K562 (cell line): ENCODE results near the gene CNTD1. TPM values are rescaled to one million over a fixed set of nuclear protein-coding genes. Genes with fewer than 3 reads are reported as not detected.

ENCODE experiments used
- CBX2 ChIP-seq: fragments of 200-600 bp; sonication (generic); IDR thresholded peaks from one replicate; pipeline ENCODE4 v1.6.1; 2012; ENCODE audit warnings: mild to moderate bottlenecking, low read length, inconsistent platforms; ENCODE audit not compliant: insufficient read depth, poor library complexity, severe bottlenecking
- CEBPB ChIP-seq: fragments of 450-650 bp; IDR thresholded peaks from 2 replicates; pipeline ENCODE4 v1.6.1; 2016; ENCODE audit warnings: missing genetic modification characterization, missing compliant biosample characterization
- CHCHD3 ChIP-seq: fragments of 250-450 bp; sonication (Bioruptor Pico); IDR thresholded peaks from 2 replicates; pipeline ENCODE4 v2.1.2; 2022; ENCODE audit warnings: mild to moderate bottlenecking
- CHD4 ChIP-seq: fragments of 200-600 bp; sonication (generic); IDR thresholded peaks from 3 replicates; pipeline ENCODE4 v1.6.1; 2012; ENCODE audit warnings: low read depth, mild to moderate bottlenecking, mixed read lengths, low read length, inconsistent platforms; ENCODE audit not compliant: insufficient read depth, insufficient replicate concordance, poor library complexity, severe bottlenecking
- GABPB1 ChIP-seq: sonication (generic); formaldehyde crosslinking; IDR thresholded peaks from 2 replicates; pipeline ENCODE4 v1.8.0; 2022; ENCODE audit warnings: mild to moderate bottlenecking, missing genetic modification reagents
- HMGN3 ChIP-seq: IDR thresholded peaks from 2 replicates; pipeline ENCODE4 v1.6.1; 2011; ENCODE audit warnings: borderline replicate concordance, low read depth, mild to moderate bottlenecking, mixed read lengths, low read length; ENCODE audit not compliant: insufficient read length; ENCODE audit errors: extremely low read depth
- HNRNPLL ChIP-seq: fragments of 200-400 bp; formaldehyde crosslinking; IDR thresholded peaks from 2 replicates; pipeline ENCODE4 v1.6.1; 2017; ENCODE audit warnings: low read length, low read depth, mild to moderate bottlenecking; ENCODE audit not compliant: poor library complexity, severe bottlenecking
- PATZ1 ChIP-seq: fragments of 250-450 bp; sonication (Bioruptor Pico); IDR thresholded peaks from 2 replicates; pipeline ENCODE4 v1.5.0; 2020; ENCODE audit warnings: mild to moderate bottlenecking, borderline replicate concordance
- PTRF ChIP-seq: fragments of 450-650 bp; IDR thresholded peaks from 2 replicates; pipeline ENCODE4 v1.6.1; 2016; ENCODE audit warnings: mild to moderate bottlenecking, missing genetic modification characterization, missing compliant biosample characterization
- TCF7L2 ChIP-seq: fragments of 150-350 bp; IDR thresholded peaks from 2 replicates; pipeline ENCODE4 v1.6.1; 2016; ENCODE audit warnings: low read depth, mild to moderate bottlenecking, low read length, moderate library complexity
- ZNF274 ChIP-seq: IDR thresholded peaks from 2 replicates; pipeline ENCODE4 v1.6.1; 2011; ENCODE audit warnings: low read depth, mild to moderate bottlenecking, low read length, moderate library complexity, borderline replicate concordance
- ZNF551 ChIP-seq: fragments of 250-450 bp; sonication (Bioruptor Pico); IDR thresholded peaks from 2 replicates; pipeline ENCODE4 v1.5.0; 2021; ENCODE audit warnings: mild to moderate bottlenecking, moderate library complexity
- ZNF609 ChIP-seq: sonication (generic); formaldehyde crosslinking; IDR thresholded peaks from 2 replicates; pipeline ENCODE4 v1.8.1; 2023; ENCODE audit warnings: missing genetic modification reagents, mild to moderate bottlenecking, borderline replicate concordance
- ZNF76 ChIP-seq: fragments of 250-450 bp; sonication (Bioruptor Pico); IDR thresholded peaks from 2 replicates; pipeline ENCODE4 v1.4.0; 2020; ENCODE audit warnings: mild to moderate bottlenecking, moderate library complexity, borderline replicate concordance
- polyA plus RNA-seq, 8 experiments: library from polyadenylated mRNA; depleted of rRNA in 4 of 8; stranded (reverse) in 5 of 8; unstranded in 3 of 8; fragments of >200 nt; fragmentation: Nextera tagmentation in 2 of 8; fragmentation: Illumina TruSeq in 1 of 8; extraction: Ambion mirVana in 2 of 8; extraction: Trizol in 1 of 8; gene quantifications; 2 replicates each; pipeline versions ENCODE4 v1.2.1 to v1.2.3, GENCODE V29; 2011 to 2014; ENCODE audit warnings: inconsistent platforms in 1 of 8, missing spikeins in 1 of 8
- total RNA-seq, 7 experiments: library from RNA; depleted of rRNA in 6 of 7; stranded (reverse); fragments of >200 nt in 6 of 7; fragmentation: Illumina TruSeq in 2 of 7; extraction: Trizol in 2 of 7; gene quantifications; 2 replicates each; pipeline versions ENCODE4 v1.2.1 to v1.2.3, GENCODE V29; 2011 to 2021; ENCODE audit warnings: low replicate concordance in 1 of 7

CNTD1 gene
- total and polyA plus RNA-seq, 9 of the 15 experiments (the other 6 are each of a cell fraction or from before 2014, with no cell fraction given): 0.12 to 0.86 (median 0.41) TPM; not detected in 1

GRCh38 chr17:42832934-42833766, 34.5 kb downstream of the CNTD1 start, which contains the start of gene PSME3 (continued):
- TF ChIP-seq ZNF609 (CRISPR knock-in tag) (no peak), CEBPB (tag) (no peak), CHCHD3 (CRISPR knock-in tag) (no peak), PATZ1 (CRISPR knock-in tag) (no peak), ZNF274 (no peak), HMGN3 (peak; percentile 72), GABPB1 (CRISPR knock-in tag) (peak; percentile 98), ZNF551 (no peak), TCF7L2 (no peak), PTRF (no peak), CBX2 (no peak), CHD4 (no peak), ZNF76 (CRISPR knock-in tag) (no peak), HNRNPLL (peak; percentile 61)
